ENCODE results near the gene JPH2.

DNA sequence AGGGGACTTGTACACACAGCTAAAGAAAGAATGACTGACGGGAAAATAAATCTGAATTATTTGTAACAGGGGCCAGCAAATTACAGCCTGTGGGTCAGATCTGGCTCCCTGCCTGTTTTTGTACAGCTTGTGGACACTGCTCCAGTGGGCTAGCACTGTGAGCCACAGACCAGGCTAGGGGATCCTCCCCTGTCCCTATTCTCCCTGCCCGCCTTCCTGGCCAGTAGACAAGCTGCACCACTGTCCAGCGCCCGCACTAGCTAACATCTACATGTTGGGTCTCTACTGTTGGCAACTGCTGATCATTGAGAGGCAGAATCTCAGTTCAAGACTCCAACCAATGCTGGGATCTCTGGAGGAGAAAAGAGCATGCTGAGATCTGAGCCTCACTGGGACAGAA is 12.9 kb upstream of the JPH2 start:
- TF ChIP-seq, protein P1, sequence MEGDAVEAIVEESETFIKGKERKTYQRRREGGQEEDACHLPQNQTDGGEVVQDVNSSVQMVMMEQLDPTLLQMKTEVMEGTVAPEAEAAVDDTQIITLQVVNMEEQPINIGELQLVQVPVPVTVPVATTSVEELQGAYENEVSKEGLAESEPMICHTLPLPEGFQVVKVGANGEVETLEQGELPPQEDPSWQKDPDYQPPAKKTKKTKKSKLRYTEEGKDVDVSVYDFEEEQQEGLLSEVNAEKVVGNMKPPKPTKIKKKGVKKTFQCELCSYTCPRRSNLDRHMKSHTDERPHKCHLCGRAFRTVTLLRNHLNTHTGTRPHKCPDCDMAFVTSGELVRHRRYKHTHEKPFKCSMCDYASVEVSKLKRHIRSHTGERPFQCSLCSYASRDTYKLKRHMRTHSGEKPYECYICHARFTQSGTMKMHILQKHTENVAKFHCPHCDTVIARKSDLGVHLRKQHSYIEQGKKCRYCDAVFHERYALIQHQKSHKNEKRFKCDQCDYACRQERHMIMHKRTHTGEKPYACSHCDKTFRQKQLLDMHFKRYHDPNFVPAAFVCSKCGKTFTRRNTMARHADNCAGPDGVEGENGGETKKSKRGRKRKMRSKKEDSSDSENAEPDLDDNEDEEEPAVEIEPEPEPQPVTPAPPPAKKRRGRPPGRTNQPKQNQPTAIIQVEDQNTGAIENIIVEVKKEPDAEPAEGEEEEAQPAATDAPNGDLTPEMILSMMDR (IDR thresholded peaks at IDR 0.05; ENCODE audit: low read depth, low read length): no peak
- no peak for TF ChIP-seq POLR2A (IDR thresholded peaks at IDR 0.05; ENCODE audit: extremely low read depth, insufficient read length)
